GM18511 (cell line): ENCODE measurements around the gene TMEM175.

ENCODE experiments used
- ATAC-seq: cut with Tn5 transposase; IDR thresholded peaks from one replicate; pipeline ENCODE4 v1.9.1; 2021; ENCODE audit warnings: mild to moderate bottlenecking, moderate library complexity; ENCODE audit not compliant: unreplicated experiment

The TMEM175 gene

DNA sequence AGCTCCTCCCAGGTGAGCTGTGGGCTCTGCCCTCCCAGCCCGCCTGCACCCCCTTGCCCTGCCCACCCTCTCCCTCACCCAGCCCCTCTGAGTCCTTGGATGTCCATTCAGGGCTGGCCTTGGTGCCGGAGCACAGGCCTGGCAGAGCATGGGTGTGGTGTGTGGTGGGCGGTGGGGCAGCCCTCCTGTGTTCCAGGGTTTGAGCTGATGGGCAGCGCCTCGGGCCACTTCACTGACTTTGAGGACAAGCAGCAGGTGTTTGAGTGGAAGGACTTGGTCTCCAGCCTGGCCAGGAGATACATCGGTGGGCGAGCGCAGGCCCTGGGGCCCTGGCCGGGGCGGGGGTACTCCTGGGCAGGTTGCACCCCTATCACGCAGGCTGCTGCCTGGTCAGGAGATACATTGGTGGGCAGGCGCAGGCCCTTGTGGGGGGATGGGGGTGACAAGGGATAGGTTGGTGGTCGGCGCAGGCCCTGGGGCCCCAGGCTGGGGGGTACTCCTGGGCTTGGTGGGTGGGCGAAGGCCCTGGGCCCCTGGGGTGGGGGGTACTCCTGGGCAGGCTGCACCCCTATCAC is 68.5 kb downstream of the TMEM175 start:
- no peak for ATAC-seq

DNA sequence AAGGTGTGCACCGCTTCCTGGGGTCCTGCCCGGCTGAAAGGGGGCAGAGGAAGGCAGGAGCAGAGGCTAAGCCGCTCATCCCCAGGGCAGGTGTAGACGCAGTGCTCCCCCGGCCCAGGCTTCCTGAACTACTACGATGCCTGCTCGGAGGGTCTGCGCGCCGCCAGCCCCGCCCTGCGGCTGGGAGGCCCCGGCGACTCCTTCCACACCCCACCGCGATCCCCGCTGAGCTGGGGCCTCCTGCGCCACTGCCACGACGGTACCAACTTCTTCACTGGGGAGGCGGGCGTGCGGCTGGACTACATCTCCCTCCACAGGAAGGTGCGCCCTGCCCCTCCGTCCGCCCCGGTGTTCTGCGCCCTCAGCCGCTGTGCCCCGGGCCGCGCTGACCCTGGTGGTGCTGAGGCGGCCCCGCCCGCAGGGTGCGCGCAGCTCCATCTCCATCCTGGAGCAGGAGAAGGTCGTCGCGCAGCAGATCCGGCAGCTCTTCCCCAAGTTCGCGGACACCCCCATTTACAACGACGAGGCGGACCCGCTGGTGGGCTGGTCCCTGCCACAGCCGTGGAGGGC is 69.4 kb downstream of the TMEM175 start:
- ATAC-seq: no peak

DNA sequence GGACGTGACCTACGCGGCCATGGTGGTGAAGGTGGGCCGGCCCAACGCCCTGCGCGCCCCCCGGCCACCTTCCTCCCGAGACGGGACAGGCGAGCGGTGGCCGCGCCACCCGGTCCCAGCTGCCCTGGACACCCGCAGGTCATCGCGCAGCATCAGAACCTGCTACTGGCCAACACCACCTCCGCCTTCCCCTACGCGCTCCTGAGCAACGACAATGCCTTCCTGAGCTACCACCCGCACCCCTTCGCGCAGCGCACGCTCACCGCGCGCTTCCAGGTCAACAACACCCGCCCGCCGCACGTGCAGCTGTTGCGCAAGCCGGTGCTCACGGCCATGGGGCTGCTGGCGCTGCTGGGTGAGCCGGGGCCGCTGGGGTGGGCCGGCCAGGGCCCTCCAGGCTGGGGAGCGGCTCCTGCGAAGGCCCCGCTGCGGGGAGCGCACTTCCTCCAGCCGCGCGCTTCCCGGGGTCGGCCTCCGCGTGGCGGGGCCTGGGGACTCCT is 69.9 kb downstream of the TMEM175 start:
- no peak for ATAC-seq

DNA sequence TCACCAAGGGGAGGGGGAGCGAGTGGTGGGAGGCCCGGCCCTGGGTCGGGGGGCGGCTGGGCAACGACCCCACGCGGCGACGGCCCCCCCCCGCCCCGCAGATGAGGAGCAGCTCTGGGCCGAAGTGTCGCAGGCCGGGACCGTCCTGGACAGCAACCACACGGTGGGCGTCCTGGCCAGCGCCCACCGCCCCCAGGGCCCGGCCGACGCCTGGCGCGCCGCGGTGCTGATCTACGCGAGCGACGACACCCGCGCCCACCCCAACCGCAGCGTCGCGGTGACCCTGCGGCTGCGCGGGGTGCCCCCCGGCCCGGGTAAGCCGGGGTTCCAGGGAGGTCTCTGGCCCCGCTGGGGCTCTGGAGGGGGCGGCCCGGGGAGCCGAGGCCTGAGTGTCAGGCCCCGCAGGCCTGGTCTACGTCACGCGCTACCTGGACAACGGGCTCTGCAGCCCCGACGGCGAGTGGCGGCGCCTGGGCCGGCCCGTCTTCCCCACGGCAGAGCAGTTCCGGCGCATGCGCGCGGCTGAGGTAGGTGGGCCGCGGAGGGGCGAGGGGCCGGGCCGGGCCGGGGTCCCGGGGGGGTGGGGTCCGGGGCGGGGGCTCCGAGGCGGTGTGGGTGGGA is 70.5 kb downstream of the TMEM175 start:
- no peak for ATAC-seq

DNA sequence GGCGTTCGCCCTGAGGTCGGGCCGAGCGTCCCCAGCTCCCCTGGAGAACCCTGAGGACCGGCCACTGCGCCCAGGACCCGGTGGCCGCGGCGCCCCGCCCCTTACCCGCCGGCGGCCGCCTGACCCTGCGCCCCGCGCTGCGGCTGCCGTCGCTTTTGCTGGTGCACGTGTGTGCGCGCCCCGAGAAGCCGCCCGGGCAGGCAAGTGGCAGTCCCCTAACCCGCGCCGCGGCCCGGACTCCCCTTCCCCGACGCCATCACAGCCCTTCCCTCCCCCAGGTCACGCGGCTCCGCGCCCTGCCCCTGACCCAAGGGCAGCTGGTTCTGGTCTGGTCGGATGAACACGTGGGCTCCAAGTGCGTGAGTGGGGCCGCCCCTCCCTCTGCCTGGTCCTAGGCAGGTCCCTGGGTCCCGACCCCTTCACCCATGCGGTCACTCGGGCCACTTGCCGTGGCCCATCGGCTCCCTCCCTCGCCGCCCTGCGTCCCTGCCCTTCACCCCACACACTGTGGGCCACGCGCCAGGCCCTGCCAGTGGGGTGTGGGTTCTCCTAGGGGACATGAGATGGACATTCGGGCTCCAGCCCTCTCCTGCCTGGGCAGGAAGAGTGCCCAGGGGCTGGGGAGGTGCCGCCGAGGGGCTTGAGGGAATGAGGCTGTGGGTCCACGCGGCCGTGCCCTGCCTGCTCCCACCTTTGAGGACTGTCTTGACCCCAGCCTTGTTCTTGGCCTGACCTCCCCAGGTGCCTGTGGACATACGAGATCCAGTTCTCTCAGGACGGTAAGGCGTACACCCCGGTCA is 71.2 kb downstream of the TMEM175 start:
- no peak for ATAC-seq

DNA sequence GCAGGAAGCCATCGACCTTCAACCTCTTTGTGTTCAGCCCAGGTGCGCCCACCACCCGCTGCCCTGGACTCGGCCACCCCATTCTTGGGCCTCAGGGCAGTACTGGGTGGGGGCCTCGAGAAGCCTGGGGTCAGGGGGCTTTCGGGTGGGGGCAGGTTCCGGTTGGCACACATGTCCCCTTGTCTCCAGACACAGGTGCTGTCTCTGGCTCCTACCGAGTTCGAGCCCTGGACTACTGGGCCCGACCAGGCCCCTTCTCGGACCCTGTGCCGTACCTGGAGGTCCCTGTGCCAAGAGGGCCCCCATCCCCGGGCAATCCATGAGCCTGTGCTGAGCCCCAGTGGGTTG is 71.8 kb downstream of the TMEM175 start:
- no peak for ATAC-seq

DNA sequence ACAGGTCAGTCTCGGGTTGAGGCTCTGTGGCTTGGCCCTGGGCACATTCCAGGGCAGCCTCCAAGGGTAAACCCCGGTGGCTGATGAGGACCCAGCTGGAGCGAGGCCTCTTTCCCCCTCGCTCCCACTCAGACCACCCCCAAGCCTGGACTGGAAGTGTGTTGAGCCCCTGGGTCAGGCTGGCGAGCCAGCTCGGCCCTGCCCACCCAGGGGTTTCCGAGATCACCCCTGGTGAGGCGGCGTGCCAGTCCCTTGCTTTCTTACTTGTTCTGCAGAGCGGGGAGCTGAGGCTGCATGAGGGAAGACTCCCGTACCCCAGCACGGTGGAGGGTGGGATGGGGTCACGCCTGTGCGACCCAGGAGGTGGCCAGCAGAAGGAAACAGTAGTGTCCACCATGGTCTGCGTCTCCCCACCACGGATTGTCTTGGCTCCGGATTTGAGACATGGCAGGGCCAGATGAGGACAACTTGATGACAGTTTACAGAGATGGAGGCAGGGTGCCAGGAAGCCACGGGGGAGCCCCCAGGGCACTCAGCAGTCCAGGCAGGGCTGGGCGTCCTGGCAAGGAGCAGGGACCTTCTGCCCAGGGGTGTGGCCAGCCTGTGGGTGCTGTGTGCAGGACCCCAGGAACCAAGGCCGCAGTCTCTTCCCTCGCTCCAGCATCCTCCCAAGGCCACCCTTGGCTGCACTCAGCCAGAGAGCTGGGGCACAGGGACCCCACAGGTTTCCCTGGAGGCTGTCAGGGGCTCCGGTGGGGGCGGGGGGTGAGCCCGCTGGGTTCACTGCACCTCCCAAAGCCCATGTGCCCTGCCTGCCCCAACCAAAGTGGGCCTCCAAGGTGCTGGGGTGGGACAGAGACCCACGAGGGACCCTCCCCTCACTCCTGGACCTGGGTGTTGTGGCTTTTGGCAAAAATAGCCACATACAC is 72.6 kb downstream of the TMEM175 start:
- ATAC-seq: no peak

DNA sequence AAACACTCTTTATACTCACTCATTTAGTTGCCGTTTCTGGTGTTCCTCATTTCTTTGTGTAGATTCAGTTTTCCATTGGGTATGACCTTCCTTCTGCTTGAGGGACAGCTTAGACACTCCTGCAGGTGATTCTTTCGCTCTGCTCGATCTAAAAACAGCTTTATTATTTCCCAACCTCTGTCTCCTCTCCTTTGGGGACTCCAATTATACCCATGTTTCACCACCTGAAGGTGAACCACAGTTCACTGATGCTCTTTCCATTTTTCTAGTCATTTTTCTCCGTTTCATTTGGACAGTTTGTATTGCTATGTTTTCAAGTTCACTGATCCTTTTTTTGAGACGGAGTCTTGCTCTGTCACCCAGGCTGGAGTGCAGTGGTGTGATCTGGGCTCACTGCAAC is 74.6 kb downstream of the TMEM175 start:
- ATAC-seq: no peak
